ENCODE data around the gene ASPSCR1. TPM values are rescaled to one million over a fixed set of nuclear protein-coding genes. Genes with fewer than 3 reads are reported as not detected.
A peak's percentile ranks its signal among the peaks of the same experiment; 100 is the strongest.

ASPSCR1 gene
- total and polyA plus RNA-seq, 2 of the 13 experiments (the other 11 are each of a cell fraction or from before 2014, with no cell fraction given) = 274 to 314 TPM

DNA sequence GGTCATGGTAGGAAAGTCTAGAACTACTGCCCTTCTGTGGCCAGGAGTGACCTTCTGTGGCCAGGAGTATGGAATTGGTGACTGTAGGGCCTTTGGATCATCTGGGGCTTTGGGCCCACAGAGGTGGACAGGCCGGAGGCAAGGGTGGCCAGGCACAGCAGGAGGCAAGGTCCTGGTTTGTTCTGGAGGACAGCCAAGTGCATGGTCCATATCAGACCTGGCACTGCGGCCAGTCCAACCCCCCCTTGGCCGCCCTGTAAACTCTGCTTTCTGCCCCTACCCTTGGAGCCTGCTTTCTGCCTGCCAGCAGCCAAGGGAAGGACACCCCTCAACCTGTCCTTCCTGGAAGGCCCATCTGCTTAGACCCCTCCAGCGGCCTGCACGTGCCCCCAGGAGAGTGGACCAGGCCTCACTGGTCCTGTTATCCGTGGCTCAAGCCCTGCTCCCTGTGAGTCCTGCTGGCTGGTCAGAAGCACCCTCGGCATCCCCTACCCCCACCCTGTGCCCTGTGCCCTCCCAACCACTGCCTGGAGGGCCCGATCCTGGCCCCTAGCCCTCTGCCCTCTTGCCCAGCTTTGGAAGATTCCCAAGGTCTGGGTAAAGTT lies 62.4 kb downstream of the ASPSCR1 start (continued):
- TF ChIP-seq KLF12 (CRISPR knock-in tag; IDR thresholded peaks at IDR 0.05; ENCODE audit: borderline replicate concordance) (no peak), ZNF30 (CRISPR knock-in tag; IDR thresholded peaks at IDR 0.05) (no peak), PLRG1 (conservative IDR thresholded peaks at IDR 0.05) (no peak), GATA4 (IDR thresholded peaks at IDR 0.05; ENCODE audit: borderline replicate concordance, low read depth) (no peak), MED8 (CRISPR knock-in tag; IDR thresholded peaks at IDR 0.05; ENCODE audit: insufficient replicate concordance) (no peak), ZNF678 (CRISPR knock-in tag; IDR thresholded peaks at IDR 0.05) (no peak), ZNF674 (CRISPR knock-in tag; IDR thresholded peaks at IDR 0.05; ENCODE audit: low read depth) (no peak), ZFAT (CRISPR knock-in tag; conservative IDR thresholded peaks at IDR 0.05) (no peak), PPARG (CRISPR knock-in tag; conservative IDR thresholded peaks at IDR 0.05) (no peak), ZFP90 (CRISPR knock-in tag; IDR thresholded peaks at IDR 0.05; ENCODE audit: borderline replicate concordance) (no peak), SETDB1 (CRISPR knock-in tag; IDR thresholded peaks at IDR 0.05; ENCODE audit: borderline replicate concordance) (no peak), CENPX (CRISPR knock-in tag; IDR thresholded peaks at IDR 0.05) (no peak), RFXAP (CRISPR knock-in tag; IDR thresholded peaks at IDR 0.05; ENCODE audit: borderline replicate concordance) (no peak), NONO (IDR thresholded peaks at IDR 0.05) (no peak), NONO (CRISPR knock-in tag; conservative IDR thresholded peaks at IDR 0.05) (no peak), ZFP36L2 (CRISPR knock-in tag; IDR thresholded peaks at IDR 0.05) (no peak), ZNF737 (CRISPR knock-in tag; IDR thresholded peaks at IDR 0.05; ENCODE audit: borderline replicate concordance) (no peak), ZNF883 (CRISPR knock-in tag; IDR thresholded peaks at IDR 0.05; ENCODE audit: not compliant biosample characterization) (no peak), AHR (CRISPR knock-in tag; IDR thresholded peaks at IDR 0.05) (0 out of 2 replicates have a peak, but pooled peaks have one; percentile 12), ZNF124 (CRISPR knock-in tag; IDR thresholded peaks at IDR 0.05) (no peak), ZNF44 (CRISPR knock-in tag; IDR thresholded peaks at IDR 0.05) (no peak), SALL1 (CRISPR knock-in tag; IDR thresholded peaks at IDR 0.05) (peak; percentile 71), ZFP37 (CRISPR knock-in tag; IDR thresholded peaks at IDR 0.05; ENCODE audit: borderline replicate concordance) (no peak)
- TF ChIP-seq, protein P1, sequence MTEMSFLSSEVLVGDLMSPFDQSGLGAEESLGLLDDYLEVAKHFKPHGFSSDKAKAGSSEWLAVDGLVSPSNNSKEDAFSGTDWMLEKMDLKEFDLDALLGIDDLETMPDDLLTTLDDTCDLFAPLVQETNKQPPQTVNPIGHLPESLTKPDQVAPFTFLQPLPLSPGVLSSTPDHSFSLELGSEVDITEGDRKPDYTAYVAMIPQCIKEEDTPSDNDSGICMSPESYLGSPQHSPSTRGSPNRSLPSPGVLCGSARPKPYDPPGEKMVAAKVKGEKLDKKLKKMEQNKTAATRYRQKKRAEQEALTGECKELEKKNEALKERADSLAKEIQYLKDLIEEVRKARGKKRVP (CRISPR knock-in tag; IDR thresholded peaks at IDR 0.05) = no peak
- TF ChIP-seq, protein P2, sequence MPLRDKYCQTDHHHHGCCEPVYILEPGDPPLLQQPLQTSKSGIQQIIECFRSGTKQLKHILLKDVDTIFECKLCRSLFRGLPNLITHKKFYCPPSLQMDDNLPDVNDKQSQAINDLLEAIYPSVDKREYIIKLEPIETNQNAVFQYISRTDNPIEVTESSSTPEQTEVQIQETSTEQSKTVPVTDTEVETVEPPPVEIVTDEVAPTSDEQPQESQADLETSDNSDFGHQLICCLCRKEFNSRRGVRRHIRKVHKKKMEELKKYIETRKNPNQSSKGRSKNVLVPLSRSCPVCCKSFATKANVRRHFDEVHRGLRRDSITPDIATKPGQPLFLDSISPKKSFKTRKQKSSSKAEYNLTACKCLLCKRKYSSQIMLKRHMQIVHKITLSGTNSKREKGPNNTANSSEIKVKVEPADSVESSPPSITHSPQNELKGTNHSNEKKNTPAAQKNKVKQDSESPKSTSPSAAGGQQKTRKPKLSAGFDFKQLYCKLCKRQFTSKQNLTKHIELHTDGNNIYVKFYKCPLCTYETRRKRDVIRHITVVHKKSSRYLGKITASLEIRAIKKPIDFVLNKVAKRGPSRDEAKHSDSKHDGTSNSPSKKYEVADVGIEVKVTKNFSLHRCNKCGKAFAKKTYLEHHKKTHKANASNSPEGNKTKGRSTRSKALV (CRISPR knock-in tag; IDR thresholded peaks at IDR 0.05) = no peak
- TF ChIP-seq, protein P3, sequence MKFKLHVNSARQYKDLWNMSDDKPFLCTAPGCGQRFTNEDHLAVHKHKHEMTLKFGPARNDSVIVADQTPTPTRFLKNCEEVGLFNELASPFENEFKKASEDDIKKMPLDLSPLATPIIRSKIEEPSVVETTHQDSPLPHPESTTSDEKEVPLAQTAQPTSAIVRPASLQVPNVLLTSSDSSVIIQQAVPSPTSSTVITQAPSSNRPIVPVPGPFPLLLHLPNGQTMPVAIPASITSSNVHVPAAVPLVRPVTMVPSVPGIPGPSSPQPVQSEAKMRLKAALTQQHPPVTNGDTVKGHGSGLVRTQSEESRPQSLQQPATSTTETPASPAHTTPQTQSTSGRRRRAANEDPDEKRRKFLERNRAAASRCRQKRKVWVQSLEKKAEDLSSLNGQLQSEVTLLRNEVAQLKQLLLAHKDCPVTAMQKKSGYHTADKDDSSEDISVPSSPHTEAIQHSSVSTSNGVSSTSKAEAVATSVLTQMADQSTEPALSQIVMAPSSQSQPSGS (CRISPR knock-in tag; IDR thresholded peaks at IDR 0.05) = no peak
- TF ChIP-seq, protein P4, sequence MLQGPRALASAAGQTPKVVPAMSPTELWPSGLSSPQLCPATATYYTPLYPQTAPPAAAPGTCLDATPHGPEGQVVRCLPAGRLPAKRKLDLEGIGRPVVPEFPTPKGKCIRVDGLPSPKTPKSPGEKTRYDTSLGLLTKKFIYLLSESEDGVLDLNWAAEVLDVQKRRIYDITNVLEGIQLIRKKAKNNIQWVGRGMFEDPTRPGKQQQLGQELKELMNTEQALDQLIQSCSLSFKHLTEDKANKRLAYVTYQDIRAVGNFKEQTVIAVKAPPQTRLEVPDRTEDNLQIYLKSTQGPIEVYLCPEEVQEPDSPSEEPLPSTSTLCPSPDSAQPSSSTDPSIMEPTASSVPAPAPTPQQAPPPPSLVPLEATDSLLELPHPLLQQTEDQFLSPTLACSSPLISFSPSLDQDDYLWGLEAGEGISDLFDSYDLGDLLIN (CRISPR knock-in tag; IDR thresholded peaks at IDR 0.05; ENCODE audit: borderline replicate concordance) = no peak
